LNCaP clone FGC (cell line): Measurements from ENCODE around the gene ZNF837.

ENCODE experiments used
- DNase-seq: peaks from one replicate; pipeline ENCODE4 v3.0.0-alpha.2; 2011; ENCODE audit warnings: low read depth
- H3K4me3 ChIP-seq: 2 replicates; pipeline ENCODE4 v1.5.1; 2011; ENCODE audit warnings: mild to moderate bottlenecking, low read depth, low read length, control low read depth
- CTCF ChIP-seq: IDR thresholded peaks from 2 replicates; pipeline ENCODE4 v1.5.1; 2012; ENCODE audit warnings: mild to moderate bottlenecking; ENCODE audit not compliant: control insufficient read depth, insufficient read depth; ENCODE audit errors: extremely low read depth

The ZNF837 gene

DNA sequence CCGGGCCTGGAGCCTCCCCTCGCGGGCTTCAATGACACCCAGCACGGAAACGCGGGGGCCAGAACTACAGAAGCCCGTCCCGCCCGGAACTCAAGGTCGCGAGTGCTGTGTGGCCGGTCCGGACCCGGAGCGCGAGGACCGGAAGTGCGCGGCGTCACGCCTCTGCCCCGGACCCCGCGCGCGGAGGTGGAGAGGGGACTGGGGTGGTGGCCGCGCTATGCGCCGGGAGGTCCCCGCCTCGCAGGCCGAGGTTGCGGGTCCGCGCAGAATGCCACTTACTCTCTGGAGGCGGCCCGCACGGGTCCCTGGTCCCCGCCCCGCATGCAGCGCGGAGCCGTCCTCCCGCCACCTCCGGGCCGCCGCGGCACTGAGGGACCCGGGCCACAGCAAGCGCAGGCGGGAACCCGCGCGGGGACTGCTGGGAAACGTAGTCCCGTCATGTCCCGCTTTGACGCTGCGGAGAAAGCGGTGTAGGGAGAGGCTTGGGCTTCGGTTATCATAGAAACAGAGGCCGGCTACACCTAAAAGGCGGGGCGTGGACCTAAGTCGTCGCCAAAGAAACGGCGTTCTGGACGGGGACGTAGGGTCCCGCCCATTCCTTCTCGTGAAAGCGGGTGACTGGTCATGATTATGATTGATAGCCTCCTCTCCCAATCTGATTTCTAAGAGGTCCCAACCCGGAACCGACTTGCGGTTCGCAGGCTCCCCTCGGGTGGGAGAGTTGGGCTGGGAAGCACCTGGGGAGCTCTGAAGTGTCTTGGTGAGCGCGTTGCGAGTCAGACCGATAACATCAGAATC lies at the start of gene ZNF837:
Gene ZNF837, minus strand, starts transcription at position 369 of the 798 bp plus-strand sequence. CDS start 11,698 bp downstream, outside the sequence.
- peak; percentile 100 for DNase-seq
- peak within 1 kb of the TSS; percentile 74 for H3K4me3 ChIP-seq
- TF ChIP-seq CTCF: no peak

DNA sequence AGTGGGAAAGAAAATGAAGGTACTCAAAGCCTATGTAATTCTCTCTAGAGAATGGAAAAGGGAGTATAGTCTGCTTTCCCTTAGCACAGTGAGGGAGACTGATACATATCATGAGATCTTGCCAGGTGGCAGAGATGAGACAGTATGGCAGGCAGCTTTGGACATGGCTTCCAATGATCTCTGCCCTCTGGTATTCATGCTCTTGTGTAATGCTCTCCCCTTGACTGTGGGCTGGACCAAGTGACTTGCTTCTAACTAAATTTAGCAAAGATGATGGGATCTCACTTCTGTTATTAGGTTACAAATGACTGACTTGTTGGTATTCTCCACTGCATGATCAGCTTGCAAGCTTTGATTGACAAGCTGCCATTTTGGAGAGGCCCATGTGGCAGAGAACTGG lies 48.9 kb upstream of the ZNF837 start:
- TF ChIP-seq CTCF: no peak
- H3K4me3 ChIP-seq: no peak overlapping the region
- DNase-seq: no peak

GRCh38 chr19:58428617-58429016 lies 47.8 kb upstream of the ZNF837 start:
- H3K4me3 ChIP-seq: no peak overlapping the region
- no peak for DNase-seq
- no peak for TF ChIP-seq CTCF

- DNase-seq: no peak
- no peak for TF ChIP-seq CTCF
- H3K4me3 ChIP-seq: no peak overlapping the region
Measured at GRCh38 chr19:58417071-58417470, 36.2 kb upstream of the ZNF837 start.

- no peak for TF ChIP-seq CTCF
- DNase-seq: no peak
- H3K4me3 ChIP-seq: no peak overlapping the region
Measured at GRCh38 chr19:58416604-58417003, 35.8 kb upstream of the ZNF837 start.

DNA sequence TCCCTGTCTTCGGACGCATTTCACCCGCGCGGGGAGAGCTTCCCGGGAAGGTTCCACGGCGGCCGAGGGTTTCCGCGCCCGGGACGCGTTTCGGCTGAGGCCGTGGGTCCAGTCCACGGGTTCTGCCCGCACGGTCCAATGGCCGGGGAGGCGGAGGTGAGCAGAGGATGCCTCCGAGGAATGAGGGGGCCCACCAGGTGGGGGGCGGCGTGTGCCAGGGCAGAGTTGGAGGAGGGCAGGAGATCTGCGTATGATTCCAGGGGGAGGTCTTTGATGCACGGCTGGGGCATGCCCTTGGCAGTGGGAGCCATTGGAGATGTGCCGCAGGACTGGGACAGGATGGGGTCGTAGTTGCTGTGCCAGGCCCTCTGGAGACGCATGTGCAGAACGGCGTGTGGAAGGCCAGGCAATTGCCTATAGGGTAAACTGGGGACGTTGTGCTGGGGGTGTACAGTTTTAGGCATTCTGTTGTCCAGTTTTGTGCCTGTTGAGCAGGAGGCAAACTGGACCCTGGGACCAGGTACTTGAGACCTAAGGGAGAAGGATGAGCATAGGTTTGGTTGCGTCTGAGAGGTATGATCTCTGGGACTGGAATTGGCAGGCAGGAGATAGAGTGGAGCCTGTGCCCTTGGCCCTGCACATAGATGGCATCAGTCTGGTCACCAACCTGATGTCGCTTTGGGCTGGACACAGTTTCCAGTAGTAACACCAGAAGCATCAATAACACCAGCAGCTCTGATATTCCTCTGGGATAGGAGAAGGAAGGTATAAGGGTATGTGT lies 28.4 kb upstream of the ZNF837 start:
- TF ChIP-seq CTCF: no peak
- no peak for DNase-seq
- peak overlapping the region; percentile 78 for H3K4me3 ChIP-seq
